Stomach (tissue), 9 donors: Measurements from ENCODE around the gene MYOC. TPM values are rescaled to one million over a fixed set of nuclear protein-coding genes. Genes with fewer than 3 reads are reported as not detected.
"Not testable (repeated sequence)": the region's sequence is repeated elsewhere in the genome, so short reads cannot be mapped to it uniquely, and the experiment has no call there.

Experiments used
- DNase-seq, 2 donors: peaks; one replicate each; pipeline versions ENCODE4 v3.0.0 to v3.0.0-alpha.2; 2013 to 2019
- H3K27ac ChIP-seq, 5 donors: fragments of 200-600 bp in 4 of 5; sonication (generic) in 4 of 5; one replicate each; pipeline ENCODE4 v1.5.1; 2013 to 2019; ENCODE audit warnings: mild to moderate bottlenecking in 1 of 5, moderate library complexity in 1 of 5
- H3K27me3 ChIP-seq, 3 donors: fragments of 200-600 bp; sonication (generic); one replicate each; pipeline ENCODE4 v1.5.1; 2017 to 2019; ENCODE audit warnings: mixed run types in 1 of 3
- H3K36me3 ChIP-seq, 4 donors: fragments of 200-600 bp; sonication (generic); 1 replicate in 3 of 4; 2 replicates in 1 of 4; pipeline ENCODE4 v1.5.1; 2016 to 2019
- H3K4me1 ChIP-seq, 4 donors: fragments of 200-600 bp; sonication (generic); one replicate each; pipeline ENCODE4 v1.5.1; 2016 to 2019
- H3K4me3 ChIP-seq, 4 donors: fragments of 200-600 bp; sonication (generic) in 3 of 4; one replicate each; pipeline ENCODE4 v1.5.1; 2016 to 2019; ENCODE audit warnings: mild to moderate bottlenecking in 1 of 4
- H3K9me3 ChIP-seq, 4 donors: fragments of 200-600 bp; sonication (generic); one replicate each; pipeline ENCODE4 v1.5.1; 2016 to 2019
- CTCF ChIP-seq, 7 experiments: fragments of 450-650 bp in 4 of 7; fragments of 200-600 bp in 3 of 7; sonication (generic) in 3 of 7; IDR thresholded peaks; one replicate each; pipeline ENCODE4 v1.5.1; 2016 to 2019; ENCODE audit warnings: antibody characterized with exemption in 7 of 7, control low read depth in 2 of 7, mild to moderate bottlenecking in 1 of 7
- EP300 ChIP-seq: sonication (generic); formaldehyde crosslinking; IDR thresholded peaks from one replicate; pipeline ENCODE4 v1.6.1; 2017; ENCODE audit warnings: antibody characterized with exemption
- POLR2A ChIP-seq, 4 donors: fragments of 450-650 bp; IDR thresholded peaks; one replicate each; pipeline ENCODE4 v1.6.1; 2016; ENCODE audit warnings: antibody characterized with exemption in 4 of 4, control low read depth in 2 of 4, mild to moderate bottlenecking in 1 of 4, moderate library complexity in 1 of 4
- POLR2AphosphoS5 ChIP-seq, 3 donors: sonication (generic); formaldehyde crosslinking; IDR thresholded peaks; one replicate each; pipeline ENCODE4 v1.6.1; 2016; ENCODE audit warnings: antibody characterized with exemption in 3 of 3
- WGBS, 5 donors: extraction: QIAGEN DNeasy Blood & Tissue Kit in 3 of 5; methylation state at CpG; one replicate each; pipeline versions ENCODE4 v1.1.5 to v1.1.7; 2013 to 2018; 5-methylcytosine and 5-hydroxymethylcytosine counted together
- intact Hi-C: fragments of 100-400 bp; cut with DNase I; formaldehyde crosslinking; loops from one replicate; pipeline ENCODE4 v1.15.1; 2023; ENCODE audit warnings: low total_unique reads
- polyA plus RNA-seq, 3 donors: library from polyadenylated mRNA; stranded (reverse); fragments of 200-250 nt; gene quantifications; one replicate each; pipeline ENCODE4 v1.2.3, GENCODE V29; 2013
- total RNA-seq, 5 donors: library from RNA; depleted of rRNA; stranded (reverse); fragments of >200 nt; gene quantifications; one replicate each; pipeline versions ENCODE4 v1.1.0 to v1.2.3, GENCODE V29; 2014 to 2016
- donor health status: healthy with polysubstance abuse.
- donor health status: Bipolar disorder and iron deficiency.
- donor health status: healthy.

MYOC gene
- total and polyA plus RNA-seq, 8 donors, result 0.25 to 83.9 (median 2.9) TPM; not detected in 1

- no peak for DNase-seq
- intact Hi-C loops, result no loop called here
- no peaks in the 10 kb centered on the region for H3K27me3 ChIP-seq
- H3K4me1 ChIP-seq, result no peaks in the 10 kb centered on the region
- H3K4me3 ChIP-seq, result no peak within 1 kb of the TSS
- TF ChIP-seq POLR2A (IDR thresholded peaks at IDR 0.05) (no peak), EP300 (no peak), CTCF (IDR thresholded peaks at IDR 0.05) (no peak), POLR2AphosphoS5 (IDR thresholded peaks at IDR 0.05) (no peak)
- WGBS, 5 donors, result 64 to 81% (median 67%) methylated on average over 7 of the region's 7 CpGs
- H3K9me3 ChIP-seq, result no peaks in the 10 kb centered on the region
- H3K36me3 ChIP-seq, result no peaks in the 10 kb centered on the region
- H3K27ac ChIP-seq, result no peak within 1 kb of the TSS
These were observed 30.4 kb downstream of the MYOC start, which contains the start of gene MYOCOS for GRCh38 chr1:171622152-171622462. Gene MYOCOS (plus strand): TSS chr1:171622243. CDS start chr1:171623884, 1,641 bp downstream.

GRCh38 chr1:171616586-171616985, 35.9 kb downstream of the MYOC start:
- Histone ChIP-seq H3K27ac (no peak overlapping the region), H3K9me3 (no peaks in the 10 kb centered on the region), H3K36me3 (no peaks in the 10 kb centered on the region), H3K4me1 (no peaks in the 10 kb centered on the region), H3K4me3 (no peak overlapping the region), H3K27me3 (no peaks in the 10 kb centered on the region)
- intact Hi-C loops, result no loop called here
- 71 to 87% (median 80%) methylated on average over 2 of the region's 2 CpGs for WGBS, 5 donors
- no peak for TF ChIP-seq POLR2AphosphoS5 (IDR thresholded peaks at IDR 0.05)
- TF ChIP-seq EP300, result no peak
- no peak for TF ChIP-seq CTCF (IDR thresholded peaks at IDR 0.05)
- TF ChIP-seq POLR2A (IDR thresholded peaks at IDR 0.05), result no peak
- no peak for DNase-seq

GRCh38 chr1:171615122-171615906, 37.2 kb downstream of the MYOC start:
- intact Hi-C loops, DNase-seq, H3K4me1 ChIP-seq, H3K9me3 ChIP-seq, H3K36me3 ChIP-seq, H3K4me3 ChIP-seq, H3K27me3 ChIP-seq, H3K27ac ChIP-seq: not testable (repeated sequence)
- WGBS, 5 donors, result 68 to 72% (median 71%) methylated on average over 14 of the region's 14 CpGs

- no peaks in the 10 kb centered on the region for H3K36me3 ChIP-seq
- no peaks in the 10 kb centered on the region for H3K9me3 ChIP-seq
- TF ChIP-seq EP300 (no peak), POLR2A (IDR thresholded peaks at IDR 0.05) (no peak), CTCF (IDR thresholded peaks at IDR 0.05) (no peak), POLR2AphosphoS5 (IDR thresholded peaks at IDR 0.05) (no peak)
- intact Hi-C loops, result no loop called here
- H3K27ac ChIP-seq, result no peak overlapping the region
- no peak overlapping the region for H3K4me3 ChIP-seq
- no peaks in the 10 kb centered on the region for H3K27me3 ChIP-seq
- no peak for DNase-seq
- WGBS, 5 donors, result 93 to 100% (median 95%) methylated on average over 1 of the region's 1 CpG
- no peaks in the 10 kb centered on the region for H3K4me1 ChIP-seq
These were observed 39.2 kb downstream of the MYOC start for GRCh38 chr1:171613282-171613681.

GRCh38 chr1:171611306-171611705, 41.2 kb downstream of the MYOC start:
- H3K4me3 ChIP-seq, result no peak overlapping the region
- TF ChIP-seq POLR2A (IDR thresholded peaks at IDR 0.05), result no peak
- TF ChIP-seq POLR2AphosphoS5 (IDR thresholded peaks at IDR 0.05), result no peak
- no peak for TF ChIP-seq CTCF (IDR thresholded peaks at IDR 0.05)
- TF ChIP-seq EP300, result no peak
- H3K27me3 ChIP-seq, result no peaks in the 10 kb centered on the region
- no peak for DNase-seq
- intact Hi-C loops, result no loop called here
- no peaks in the 10 kb centered on the region for H3K36me3 ChIP-seq
- no peak overlapping the region for H3K27ac ChIP-seq
- no peaks in the 10 kb centered on the region for H3K9me3 ChIP-seq
- H3K4me1 ChIP-seq, result no peaks in the 10 kb centered on the region
- WGBS, 5 donors, result 82 to 97% (median 88%) methylated on average over 2 of the region's 2 CpGs
